Glutamatergic neuron (in vitro differentiated cells): ENCODE measurements around the gene STX16. TPM values are rescaled to one million over a fixed set of nuclear protein-coding genes. Genes with fewer than 3 reads are reported as not detected.

ENCODE experiments used
- DNase-seq: peaks from one replicate; pipeline ENCODE4 v3.0.0; 2022
- H3K27ac Mint-ChIP-seq: one replicate; pipeline ENCODE4 v1.8.0; 2020; ENCODE audit warnings: mild to moderate bottlenecking, mixed read lengths, inconsistent platforms; ENCODE audit not compliant: unreplicated experiment
- H3K27me3 Mint-ChIP-seq: one replicate; pipeline ENCODE4 v1.8.0; 2020; ENCODE audit warnings: mild to moderate bottlenecking, moderate library complexity, mixed read lengths, inconsistent platforms; ENCODE audit not compliant: unreplicated experiment
- H3K36me3 Mint-ChIP-seq: one replicate; pipeline ENCODE4 v1.8.0; 2020; ENCODE audit warnings: mild to moderate bottlenecking, mixed read lengths, inconsistent platforms; ENCODE audit not compliant: unreplicated experiment
- H3K4me1 Mint-ChIP-seq: one replicate; pipeline ENCODE4 v1.8.0; 2020; ENCODE audit warnings: mild to moderate bottlenecking, low read depth, mixed read lengths, inconsistent platforms; ENCODE audit not compliant: unreplicated experiment
- H3K4me3 Mint-ChIP-seq: one replicate; pipeline ENCODE4 v1.8.0; 2020; ENCODE audit warnings: mild to moderate bottlenecking, mixed read lengths, inconsistent platforms; ENCODE audit not compliant: unreplicated experiment
- H3K9me3 Mint-ChIP-seq: one replicate; pipeline ENCODE4 v1.8.0; 2020; ENCODE audit warnings: mild to moderate bottlenecking, moderate library complexity, mixed read lengths, inconsistent platforms; ENCODE audit not compliant: unreplicated experiment
- total RNA-seq: library from RNA; stranded (reverse); fragmentation: NEBNext Ultra II Directional; extraction: Animal tissue kit (Norgen Biotek cat#: 25700); gene quantifications from one replicate; pipeline ENCODE4 v1.2.1, GENCODE V29; 2021; ENCODE audit not compliant: unreplicated experiment
- TF ChIP-seq, protein P1 (sequence below): fragments of 200-600 bp; sonication (generic); IDR thresholded peaks from one replicate; pipeline ENCODE4 v1.5.0; 2021; ENCODE audit not compliant: partially characterized antibody, unreplicated experiment

STX16 gene
- total RNA-seq, 1 donor from 2014 or later, result 71.2 TPM

GRCh38 chr20:58613061-58613854 lies 37.8 kb upstream of the STX16 start:
- no peak overlapping the region for H3K27ac Mint-ChIP-seq
- no peak for DNase-seq
- H3K36me3 Mint-ChIP-seq, result peaks cover 13% of the 10 kb centered on the region
- H3K4me3 Mint-ChIP-seq, result no peak overlapping the region
- TF ChIP-seq, protein P1, sequence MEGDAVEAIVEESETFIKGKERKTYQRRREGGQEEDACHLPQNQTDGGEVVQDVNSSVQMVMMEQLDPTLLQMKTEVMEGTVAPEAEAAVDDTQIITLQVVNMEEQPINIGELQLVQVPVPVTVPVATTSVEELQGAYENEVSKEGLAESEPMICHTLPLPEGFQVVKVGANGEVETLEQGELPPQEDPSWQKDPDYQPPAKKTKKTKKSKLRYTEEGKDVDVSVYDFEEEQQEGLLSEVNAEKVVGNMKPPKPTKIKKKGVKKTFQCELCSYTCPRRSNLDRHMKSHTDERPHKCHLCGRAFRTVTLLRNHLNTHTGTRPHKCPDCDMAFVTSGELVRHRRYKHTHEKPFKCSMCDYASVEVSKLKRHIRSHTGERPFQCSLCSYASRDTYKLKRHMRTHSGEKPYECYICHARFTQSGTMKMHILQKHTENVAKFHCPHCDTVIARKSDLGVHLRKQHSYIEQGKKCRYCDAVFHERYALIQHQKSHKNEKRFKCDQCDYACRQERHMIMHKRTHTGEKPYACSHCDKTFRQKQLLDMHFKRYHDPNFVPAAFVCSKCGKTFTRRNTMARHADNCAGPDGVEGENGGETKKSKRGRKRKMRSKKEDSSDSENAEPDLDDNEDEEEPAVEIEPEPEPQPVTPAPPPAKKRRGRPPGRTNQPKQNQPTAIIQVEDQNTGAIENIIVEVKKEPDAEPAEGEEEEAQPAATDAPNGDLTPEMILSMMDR, result no peak
- no peaks in the 10 kb centered on the region for H3K4me1 Mint-ChIP-seq
- peaks cover 5% of the 10 kb centered on the region for H3K9me3 Mint-ChIP-seq
- peaks cover 9% of the 10 kb centered on the region for H3K27me3 Mint-ChIP-seq

DNA sequence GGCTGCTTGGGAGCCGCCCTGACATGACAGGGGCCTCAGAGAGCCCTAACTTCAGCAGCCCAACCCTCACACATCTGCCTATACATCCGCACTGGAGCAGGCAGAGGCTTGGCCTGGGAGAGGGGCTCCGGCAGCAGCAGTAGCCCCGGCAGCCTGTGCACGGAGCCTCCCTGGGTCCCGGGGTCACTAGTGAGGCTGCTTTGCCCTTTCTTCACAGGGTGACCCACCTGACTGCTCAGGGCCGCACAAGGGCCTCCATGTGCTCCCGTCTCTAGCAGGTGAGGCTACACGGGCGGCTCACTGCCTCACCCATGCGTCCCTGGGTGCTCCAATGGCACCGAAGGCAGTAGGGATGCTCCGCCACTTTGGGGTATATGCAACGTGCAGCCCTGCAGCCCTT lies 36.7 kb upstream of the STX16 start:
- H3K27me3 Mint-ChIP-seq, result peaks cover 9% of the 10 kb centered on the region

DNA sequence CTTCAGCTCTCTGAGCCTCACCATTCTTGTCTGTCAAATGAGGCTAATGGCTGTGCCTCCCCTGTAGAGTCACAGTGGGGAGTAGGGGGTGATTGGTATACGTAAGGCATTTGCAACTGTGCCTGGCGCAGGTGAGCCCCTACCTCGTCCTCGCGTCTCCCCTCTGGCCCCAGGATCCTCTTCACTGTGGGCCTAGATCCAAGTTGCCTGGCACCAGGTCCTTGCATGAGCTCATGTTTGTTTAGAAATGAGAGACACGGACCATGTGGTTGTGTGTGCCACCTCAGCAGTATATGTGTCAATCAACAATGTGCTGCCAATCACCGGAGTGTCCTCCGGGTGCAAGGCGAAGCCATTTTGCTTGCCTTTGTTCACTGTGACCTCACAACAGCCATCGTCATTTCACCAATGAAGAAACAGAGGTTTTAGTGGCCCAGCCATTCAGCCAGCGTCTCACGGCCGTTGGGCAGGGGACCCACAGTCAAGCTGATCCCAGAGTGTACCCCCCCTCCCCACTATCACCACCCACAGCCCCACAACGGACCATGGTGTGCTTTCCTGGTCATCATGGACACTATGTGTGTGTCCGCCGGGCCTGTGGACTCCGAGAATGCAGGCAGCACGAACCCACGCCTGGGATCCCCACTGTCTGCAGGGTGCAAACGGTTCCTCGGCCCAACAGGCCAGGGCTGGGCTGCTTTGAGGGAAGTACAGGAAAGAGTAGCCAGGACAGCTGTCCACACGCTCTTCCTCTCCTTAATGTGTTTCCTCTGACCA lies 35.9 kb upstream of the STX16 start:
- Mint-ChIP-seq H3K9me3 (peaks cover 6% of the 10 kb centered on the region), H3K4me3 (no peak overlapping the region), H3K27ac (no peak overlapping the region), H3K36me3 (peaks cover 19% of the 10 kb centered on the region), H3K27me3 (peaks cover 7% of the 10 kb centered on the region), H3K4me1 (peaks cover 5% of the 10 kb centered on the region)
- no peak for DNase-seq
- TF ChIP-seq, protein P1, result no peak

More for the DNA sequence above, 36.7 kb upstream of the STX16 start:
- Mint-ChIP-seq H3K4me3 (no peak overlapping the region), H3K9me3 (peaks cover 5% of the 10 kb centered on the region), H3K27ac (no peak overlapping the region), H3K36me3 (peaks cover 19% of the 10 kb centered on the region), H3K4me1 (no peaks in the 10 kb centered on the region)
- TF ChIP-seq, protein P1, result no peak
- DNase-seq, result no peak

GRCh38 chr20:58616411-58616810 lies 34.7 kb upstream of the STX16 start:
- TF ChIP-seq, protein P1, result no peak
- no peak overlapping the region for H3K27ac Mint-ChIP-seq

DNA sequence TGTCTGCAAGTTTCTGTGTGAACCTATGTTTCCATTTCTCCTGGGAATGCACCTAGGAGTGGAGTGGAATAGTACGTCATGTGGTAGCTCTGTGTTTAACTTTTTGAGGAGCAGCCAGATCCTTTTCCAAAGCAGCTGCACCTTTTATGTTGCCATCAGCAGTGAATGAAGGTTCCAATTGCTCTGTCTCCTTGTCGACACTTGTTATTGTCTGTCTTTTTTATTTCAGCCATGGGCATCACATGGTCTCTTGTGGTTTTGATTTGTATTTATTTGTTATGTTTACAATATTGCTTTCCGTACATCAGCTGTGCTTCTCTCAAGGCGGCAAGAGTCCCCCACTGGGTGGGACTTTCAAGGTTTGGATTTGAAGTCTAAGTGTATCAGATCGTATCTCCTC lies 33.9 kb upstream of the STX16 start:
- H3K4me3 Mint-ChIP-seq, result no peak overlapping the region

More at GRCh38 chr20:58616411-58616810, 34.7 kb upstream of the STX16 start:
- Mint-ChIP-seq H3K4me3 (no peak overlapping the region), H3K9me3 (peaks cover 6% of the 10 kb centered on the region), H3K27me3 (peaks cover 8% of the 10 kb centered on the region), H3K36me3 (peaks cover 25% of the 10 kb centered on the region), H3K4me1 (peaks cover 5% of the 10 kb centered on the region)
- no peak for DNase-seq

More for the DNA sequence above, 33.9 kb upstream of the STX16 start:
- peaks cover 6% of the 10 kb centered on the region for H3K9me3 Mint-ChIP-seq
- TF ChIP-seq, protein P1, result no peak
- H3K4me1 Mint-ChIP-seq, result peaks cover 5% of the 10 kb centered on the region
- no peak for DNase-seq
- no peak overlapping the region for H3K27ac Mint-ChIP-seq
- H3K27me3 Mint-ChIP-seq, result peaks cover 8% of the 10 kb centered on the region
- peaks cover 26% of the 10 kb centered on the region for H3K36me3 Mint-ChIP-seq
